WERI-Rb-1 (cell line): Measurements from ENCODE around the gene SPRY4.

Source experiments
- DNase-seq: peaks from one replicate; pipeline ENCODE4 v3.0.0-alpha.2; 2020
- H3K27ac ChIP-seq: fragments of 250-450 bp; sonication (Bioruptor Pico); 2 replicates; pipeline ENCODE4 v1.5.1; 2020; ENCODE audit warnings: mild to moderate bottlenecking, moderate library complexity
- H3K27me3 ChIP-seq: fragments of 250-450 bp; sonication (Bioruptor Pico); 2 replicates; pipeline ENCODE4 v1.5.1; 2021; ENCODE audit warnings: mild to moderate bottlenecking, low read depth, moderate library complexity; ENCODE audit not compliant: insufficient read depth, severe bottlenecking
- H3K36me3 ChIP-seq: fragments of 250-450 bp; sonication (Bioruptor Pico); 2 replicates; pipeline ENCODE4 v1.5.1; 2020; ENCODE audit warnings: mild to moderate bottlenecking, moderate library complexity
- H3K4me3 ChIP-seq: 2 replicates; pipeline ENCODE4 v1.5.1; 2011; ENCODE audit warnings: low read depth, mild to moderate bottlenecking, control low read depth, low read length
- H3K9me3 ChIP-seq: fragments of 250-450 bp; sonication (Bioruptor Pico); 2 replicates; pipeline ENCODE4 v1.5.1; 2021; ENCODE audit warnings: mild to moderate bottlenecking, moderate library complexity; ENCODE audit not compliant: severe bottlenecking
- TF ChIP-seq, protein P1 (sequence below): IDR thresholded peaks from 2 replicates; pipeline ENCODE4 v1.5.1; 2011; ENCODE audit warnings: low read depth, mild to moderate bottlenecking, control low read depth, inconsistent platforms, low read length

Gene SPRY4

DNA sequence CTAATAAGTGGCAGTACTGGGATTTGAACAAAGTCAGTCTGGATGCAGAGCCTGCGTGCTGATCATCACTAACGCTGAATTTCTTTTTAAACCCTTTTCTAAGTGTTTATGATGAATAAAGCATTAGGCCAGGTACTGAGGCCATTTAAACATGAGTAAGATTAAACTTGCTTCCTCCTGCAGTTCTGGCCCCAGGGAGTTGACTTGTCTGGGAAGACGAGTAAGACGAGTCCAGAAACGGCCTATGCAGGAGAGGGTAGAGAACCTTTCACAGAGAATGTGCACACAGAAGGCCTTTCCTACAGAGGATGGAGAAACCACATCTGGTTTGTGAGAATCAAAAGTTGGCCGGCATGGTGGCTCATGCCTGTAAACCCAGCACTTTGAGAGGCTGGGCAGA is 42.9 kb downstream of the SPRY4 start:
- Histone ChIP-seq H3K9me3 (no peaks in the 10 kb centered on the region), H3K4me3 (no peak overlapping the region), H3K27ac (no peak overlapping the region), H3K36me3 (no peaks in the 10 kb centered on the region), H3K27me3 (no peaks in the 10 kb centered on the region)
- no peak for DNase-seq
- TF ChIP-seq, protein P1, sequence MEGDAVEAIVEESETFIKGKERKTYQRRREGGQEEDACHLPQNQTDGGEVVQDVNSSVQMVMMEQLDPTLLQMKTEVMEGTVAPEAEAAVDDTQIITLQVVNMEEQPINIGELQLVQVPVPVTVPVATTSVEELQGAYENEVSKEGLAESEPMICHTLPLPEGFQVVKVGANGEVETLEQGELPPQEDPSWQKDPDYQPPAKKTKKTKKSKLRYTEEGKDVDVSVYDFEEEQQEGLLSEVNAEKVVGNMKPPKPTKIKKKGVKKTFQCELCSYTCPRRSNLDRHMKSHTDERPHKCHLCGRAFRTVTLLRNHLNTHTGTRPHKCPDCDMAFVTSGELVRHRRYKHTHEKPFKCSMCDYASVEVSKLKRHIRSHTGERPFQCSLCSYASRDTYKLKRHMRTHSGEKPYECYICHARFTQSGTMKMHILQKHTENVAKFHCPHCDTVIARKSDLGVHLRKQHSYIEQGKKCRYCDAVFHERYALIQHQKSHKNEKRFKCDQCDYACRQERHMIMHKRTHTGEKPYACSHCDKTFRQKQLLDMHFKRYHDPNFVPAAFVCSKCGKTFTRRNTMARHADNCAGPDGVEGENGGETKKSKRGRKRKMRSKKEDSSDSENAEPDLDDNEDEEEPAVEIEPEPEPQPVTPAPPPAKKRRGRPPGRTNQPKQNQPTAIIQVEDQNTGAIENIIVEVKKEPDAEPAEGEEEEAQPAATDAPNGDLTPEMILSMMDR = no peak

- no peaks in the 10 kb centered on the region for H3K36me3 ChIP-seq
- no peak overlapping the region for H3K4me3 ChIP-seq
- TF ChIP-seq, protein P1 = no peak
- no peaks in the 10 kb centered on the region for H3K9me3 ChIP-seq
- H3K27me3 ChIP-seq = no peaks in the 10 kb centered on the region
- no peak overlapping the region for H3K27ac ChIP-seq
- DNase-seq = no peak
These were observed 43.8 kb downstream of the SPRY4 start for GRCh38 chr5:142281008-142281367.

- Histone ChIP-seq H3K27me3 (no peaks in the 10 kb centered on the region), H3K27ac (no peak overlapping the region), H3K4me3 (no peak overlapping the region), H3K9me3 (no peaks in the 10 kb centered on the region), H3K36me3 (no peaks in the 10 kb centered on the region)
- DNase-seq = no peak
- TF ChIP-seq, protein P1 = no peak
These were observed 44.5 kb downstream of the SPRY4 start for GRCh38 chr5:142280066-142281007.

- H3K9me3 ChIP-seq = no peaks in the 10 kb centered on the region
- no peak for DNase-seq
- no peaks in the 10 kb centered on the region for H3K27me3 ChIP-seq
- no peak overlapping the region for H3K4me3 ChIP-seq
- TF ChIP-seq, protein P1 = no peak
- no peaks in the 10 kb centered on the region for H3K36me3 ChIP-seq
- H3K27ac ChIP-seq = no peak overlapping the region
These were observed 46.2 kb downstream of the SPRY4 start for GRCh38 chr5:142278627-142279026.

DNA sequence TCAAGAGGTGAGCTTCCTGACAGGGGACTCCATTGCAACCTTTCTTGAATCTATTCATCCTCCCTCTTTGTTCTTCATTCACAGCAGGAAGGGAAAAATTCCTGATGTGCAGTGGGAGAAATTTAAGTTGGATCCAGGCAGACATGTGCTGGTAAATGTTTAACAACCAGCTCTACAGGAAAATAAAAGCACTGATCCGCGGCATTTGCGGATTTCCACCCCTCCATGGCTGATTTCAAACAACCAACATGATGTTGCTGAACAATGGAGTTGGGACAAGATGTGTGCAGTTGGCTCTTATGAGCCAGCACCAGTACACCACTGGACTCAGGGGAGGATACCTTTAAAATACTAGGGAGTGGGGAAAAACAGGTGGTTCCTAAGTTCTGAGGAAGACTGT is 47.0 kb downstream of the SPRY4 start:
- Histone ChIP-seq H3K36me3 (no peaks in the 10 kb centered on the region), H3K27ac (no peak overlapping the region), H3K9me3 (no peaks in the 10 kb centered on the region), H3K27me3 (no peaks in the 10 kb centered on the region), H3K4me3 (no peak overlapping the region)
- no peak for DNase-seq
- TF ChIP-seq, protein P1 = no peak
